Measurements from ENCODE around the gene VPS33B. TPM values are rescaled to one million over a fixed set of nuclear protein-coding genes. Genes with fewer than 3 reads are reported as not detected.

Gene VPS33B
- total and polyA plus RNA-seq, 2 of the 8 experiments (the other 6 are each of a cell fraction or from before 2014, with no cell fraction given): 11.8 to 17.3 TPM

DNA sequence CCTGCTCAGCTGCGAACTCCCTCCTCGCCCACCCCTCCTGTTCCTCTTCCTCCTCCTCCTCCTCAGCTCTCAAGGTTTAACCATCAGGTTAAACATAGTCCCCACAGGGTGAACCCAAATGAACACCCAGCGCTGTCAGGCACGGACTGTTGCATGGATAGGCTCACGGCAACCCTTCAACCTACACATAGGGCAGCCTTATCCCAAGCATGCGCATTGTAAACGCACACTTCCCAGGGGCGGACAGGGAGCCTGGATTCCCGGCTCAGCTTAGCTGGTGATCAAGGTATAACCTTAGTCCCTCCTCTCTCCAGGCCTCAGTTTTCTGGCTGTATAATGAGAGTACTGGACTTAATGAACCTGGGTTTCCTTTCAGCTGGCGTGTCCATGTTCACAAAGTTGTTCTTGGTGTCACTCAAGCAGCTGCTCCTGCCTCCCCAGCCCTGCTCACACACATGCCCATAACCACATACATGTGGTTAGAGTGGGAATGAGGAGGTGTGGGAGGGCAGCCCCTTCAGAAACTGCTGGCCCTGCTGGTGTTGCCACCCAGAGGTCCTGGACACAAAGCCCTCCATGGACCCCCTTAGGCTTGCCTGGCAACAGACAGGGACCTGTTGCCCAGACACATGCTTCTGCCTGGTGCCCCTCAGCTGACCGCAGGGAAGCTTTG is 20.9 kb upstream of the VPS33B start (continued):
- TF ChIP-seq, protein P1, sequence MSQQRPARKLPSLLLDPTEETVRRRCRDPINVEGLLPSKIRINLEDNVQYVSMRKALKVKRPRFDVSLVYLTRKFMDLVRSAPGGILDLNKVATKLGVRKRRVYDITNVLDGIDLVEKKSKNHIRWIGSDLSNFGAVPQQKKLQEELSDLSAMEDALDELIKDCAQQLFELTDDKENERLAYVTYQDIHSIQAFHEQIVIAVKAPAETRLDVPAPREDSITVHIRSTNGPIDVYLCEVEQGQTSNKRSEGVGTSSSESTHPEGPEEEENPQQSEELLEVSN (IDR thresholded peaks at IDR 0.05): no peak
- TF ChIP-seq SIRT6 (IDR thresholded peaks at IDR 0.05; ENCODE audit: low read length) (no peak), EZH2 (IDR thresholded peaks at IDR 0.05; ENCODE audit: low read depth, low read length, severe bottlenecking) (no peak)

Measured in H1 (cell line).